ENCODE measurements around the gene CFAP99. TPM values are rescaled to one million over a fixed set of nuclear protein-coding genes. Genes with fewer than 3 reads are reported as not detected.

CFAP99 gene
- total RNA-seq, 1 donor from 2014 or later: not detected

DNA sequence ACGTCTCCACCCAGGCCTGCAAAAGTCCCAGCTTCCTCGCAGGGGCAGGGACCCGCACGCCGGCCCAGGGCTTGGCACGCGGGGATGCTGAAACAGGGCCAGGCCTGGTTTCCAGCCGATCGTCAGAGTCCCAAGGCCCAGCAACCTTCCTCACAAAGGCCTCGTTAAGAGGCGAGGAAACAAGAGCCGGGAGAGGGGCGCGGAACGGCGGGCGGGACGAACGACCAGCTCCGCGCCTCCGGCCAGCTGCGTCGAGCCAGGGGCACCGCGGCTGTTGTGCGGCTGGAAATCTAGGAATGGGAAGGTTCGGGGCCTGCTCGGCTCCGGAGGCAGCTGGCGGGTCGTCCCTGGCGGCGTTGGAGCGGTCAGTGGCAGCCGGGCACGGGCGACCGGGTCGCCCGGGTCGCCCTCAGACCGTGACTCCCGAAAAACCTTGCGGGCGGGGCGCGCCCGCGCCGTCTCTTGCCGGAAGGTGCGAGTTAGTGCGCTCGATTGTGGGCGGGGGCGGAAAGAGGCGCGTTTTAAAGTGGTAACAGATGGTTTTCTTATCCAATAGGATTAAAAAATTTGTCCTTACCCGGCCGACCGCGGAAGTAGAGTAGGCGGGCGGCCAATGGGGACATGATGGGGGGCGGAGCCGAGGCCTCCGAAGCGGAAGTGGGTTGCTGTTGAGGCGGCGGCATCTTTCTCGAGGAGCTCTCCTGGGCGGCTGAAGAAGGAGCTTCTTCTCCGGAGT lies 49.9 kb downstream of the CFAP99 start, which contains the start of gene RNF4:
RNF4 (plus strand) TSS at position 651 of the 736 bp plus-strand sequence. CDS start 21,388 bp downstream, outside the sequence.
- Histone ChIP-seq H3K27me3 (ENCODE audit: control insufficient read depth, insufficient read depth, low read length) (no peaks in the 10 kb centered on the region), H3K36me3 (ENCODE audit: control insufficient read depth, insufficient read depth, low read length) (peaks cover 2% of the 10 kb centered on the region), H3K4me3 (ENCODE audit: low read depth, low read length) (peak within 1 kb of the TSS; percentile 96)
- TF ChIP-seq CTCF (IDR thresholded peaks at IDR 0.05; ENCODE audit: insufficient read depth, low read length, severe bottlenecking): no peak
- peak; percentile 93 for DNase-seq (ENCODE audit: low read depth)
- no peak for FAIRE-seq

DNA sequence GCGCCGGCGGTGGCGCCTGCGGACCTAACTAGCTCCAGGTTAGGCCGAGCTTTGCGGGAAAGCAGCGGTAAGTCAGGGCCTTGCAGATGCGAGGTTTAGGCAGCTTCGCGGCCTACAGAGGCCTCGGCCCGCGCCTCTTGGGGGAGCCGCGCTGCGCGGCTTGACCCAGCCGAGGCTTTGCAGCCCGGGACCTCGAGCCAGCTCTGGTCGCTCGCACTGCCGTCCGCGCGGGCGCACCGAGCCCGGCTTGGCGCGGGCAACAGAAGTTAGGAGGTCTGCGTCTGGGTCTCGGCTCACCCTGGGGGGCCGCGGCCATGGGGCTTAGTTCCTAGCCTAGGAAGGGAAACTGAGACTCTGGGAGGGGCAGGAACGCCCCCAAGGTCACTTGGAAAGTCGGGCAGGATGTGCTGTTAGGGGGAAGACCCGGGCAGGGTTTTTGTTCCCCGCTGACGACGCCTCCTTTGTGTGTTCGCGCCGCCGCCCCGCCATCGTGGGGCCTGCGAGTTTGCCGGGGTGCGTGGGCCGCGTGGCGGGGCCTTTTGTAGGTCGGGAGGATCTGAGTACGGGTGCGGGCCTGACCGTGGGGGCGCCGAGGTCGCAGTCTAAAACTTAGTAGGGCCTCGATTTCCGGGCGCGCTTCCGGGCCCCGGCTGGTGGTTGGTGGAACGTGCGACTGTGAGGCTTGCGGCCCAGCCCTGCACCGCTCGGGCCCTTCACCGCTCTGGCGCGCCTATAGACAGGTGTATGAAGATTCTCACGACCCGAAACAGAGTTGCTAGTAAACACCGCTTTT lies 50.6 kb downstream of the CFAP99 start:
- no peak for FAIRE-seq
- Histone ChIP-seq H3K36me3 (ENCODE audit: control insufficient read depth, insufficient read depth, low read length) (peaks cover 2% of the 10 kb centered on the region), H3K4me3 (ENCODE audit: low read depth, low read length) (peak overlapping the region; percentile 96), H3K27me3 (ENCODE audit: control insufficient read depth, insufficient read depth, low read length) (no peaks in the 10 kb centered on the region)
- DNase-seq (ENCODE audit: low read depth): peak; percentile 13
- no peak for TF ChIP-seq CTCF (IDR thresholded peaks at IDR 0.05; ENCODE audit: insufficient read depth, low read length, severe bottlenecking)

DNA sequence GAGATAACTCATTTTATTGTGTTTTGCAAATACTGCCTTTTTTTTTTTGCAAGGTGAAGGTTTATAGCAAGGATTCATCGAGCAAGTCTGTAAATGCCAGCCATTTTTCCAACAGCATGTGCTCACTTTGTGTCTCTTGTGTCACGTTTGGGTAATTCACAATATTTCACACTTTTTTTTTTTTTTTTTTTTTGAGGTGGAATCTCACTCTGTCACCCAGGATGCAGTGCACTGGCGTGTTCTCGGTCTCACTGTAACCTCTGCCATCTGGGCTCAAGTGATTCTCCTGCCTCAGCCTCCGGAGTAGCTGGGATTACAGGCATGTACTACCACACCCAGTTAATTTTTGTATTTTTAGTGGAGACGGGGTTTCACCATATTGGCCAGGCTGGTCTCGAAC lies 52.0 kb downstream of the CFAP99 start:
- H3K27me3 ChIP-seq (ENCODE audit: control insufficient read depth, insufficient read depth, low read length): no peaks in the 10 kb centered on the region
- no peak for TF ChIP-seq CTCF (IDR thresholded peaks at IDR 0.05; ENCODE audit: insufficient read depth, low read length, severe bottlenecking)
- H3K4me3 ChIP-seq (ENCODE audit: low read depth, low read length): no peak overlapping the region
- H3K36me3 ChIP-seq (ENCODE audit: control insufficient read depth, insufficient read depth, low read length): peaks cover 2% of the 10 kb centered on the region
- no peak for FAIRE-seq
- no peak for DNase-seq (ENCODE audit: low read depth)

DNA sequence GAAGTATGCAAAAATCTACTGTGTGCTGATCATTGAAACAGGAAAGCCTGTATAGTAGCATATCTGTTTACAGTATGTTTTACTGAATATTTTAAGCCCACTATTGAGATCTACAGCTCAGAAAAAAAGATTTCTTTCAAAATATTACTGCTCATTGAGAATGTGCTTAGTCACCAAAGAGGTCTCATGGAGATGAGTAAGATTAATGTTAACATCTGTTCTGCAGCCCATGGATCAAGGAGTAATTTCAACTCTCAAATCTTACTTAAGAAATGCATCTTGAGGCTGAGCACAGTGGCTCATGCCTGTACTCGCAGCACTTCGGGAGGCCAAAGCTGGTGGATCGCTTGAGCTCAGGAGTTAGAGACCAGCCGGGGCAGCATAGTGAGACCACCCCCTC lies 53.4 kb downstream of the CFAP99 start:
- DNase-seq (ENCODE audit: low read depth): peak; percentile 34
- no peak for TF ChIP-seq CTCF (IDR thresholded peaks at IDR 0.05; ENCODE audit: insufficient read depth, low read length, severe bottlenecking)
- Histone ChIP-seq H3K4me3 (ENCODE audit: low read depth, low read length) (no peak overlapping the region), H3K36me3 (ENCODE audit: control insufficient read depth, insufficient read depth, low read length) (peaks cover 2% of the 10 kb centered on the region), H3K27me3 (ENCODE audit: control insufficient read depth, insufficient read depth, low read length) (no peaks in the 10 kb centered on the region)
- no peak for FAIRE-seq

DNA sequence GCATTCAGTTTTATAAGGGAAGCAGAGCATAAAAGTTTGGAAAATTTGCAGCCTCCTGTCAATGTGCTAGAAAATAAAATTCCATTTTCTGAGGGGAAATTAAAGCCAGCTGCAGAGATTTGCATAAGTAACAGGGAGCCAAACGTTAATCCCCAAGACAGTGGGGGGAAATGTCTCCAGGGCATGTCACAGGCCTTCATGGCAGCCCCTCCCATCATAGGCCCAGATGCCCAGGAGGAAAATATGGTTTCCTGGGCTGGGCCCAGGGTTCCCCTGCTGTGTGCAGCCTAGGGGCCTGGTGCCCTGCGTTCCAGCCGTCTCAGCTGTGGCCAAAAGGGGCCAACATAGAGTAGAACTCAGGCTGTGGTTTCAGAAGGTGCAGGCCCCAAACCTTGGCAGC lies 59.5 kb downstream of the CFAP99 start:
- FAIRE-seq (no peak), DNase-seq (ENCODE audit: low read depth) (no peak)
- Histone ChIP-seq H3K36me3 (ENCODE audit: control insufficient read depth, insufficient read depth, low read length) (peaks cover 3% of the 10 kb centered on the region), H3K4me3 (ENCODE audit: low read depth, low read length) (no peak overlapping the region), H3K27me3 (ENCODE audit: control insufficient read depth, insufficient read depth, low read length) (no peaks in the 10 kb centered on the region)
- no peak for TF ChIP-seq CTCF (IDR thresholded peaks at IDR 0.05; ENCODE audit: insufficient read depth, low read length, severe bottlenecking)

Measured in bronchial epithelial cell (primary cell).